KBM-7 (cell line): ENCODE results near the gene ODAM.
A peak's percentile ranks its signal among the peaks of the same experiment; 100 is the strongest.
"Not testable (repeated sequence)": the region's sequence is repeated elsewhere in the genome, so short reads cannot be mapped to it uniquely, and the experiment has no call there.

Source experiments
- DNase-seq: peaks from one replicate; pipeline ENCODE4 v3.0.0-alpha.2; 2015
- in situ Hi-C: fragments of 300-500 bp; cut with MboI; formaldehyde crosslinking; loops from 2 replicates; pipeline ENCODE4 v1.14.3; 2020; ENCODE audit warnings: low sequenced_read_pairs, low pct_unique_long_range_greater_than_20kb, mixed read lengths

ODAM gene, protein sequence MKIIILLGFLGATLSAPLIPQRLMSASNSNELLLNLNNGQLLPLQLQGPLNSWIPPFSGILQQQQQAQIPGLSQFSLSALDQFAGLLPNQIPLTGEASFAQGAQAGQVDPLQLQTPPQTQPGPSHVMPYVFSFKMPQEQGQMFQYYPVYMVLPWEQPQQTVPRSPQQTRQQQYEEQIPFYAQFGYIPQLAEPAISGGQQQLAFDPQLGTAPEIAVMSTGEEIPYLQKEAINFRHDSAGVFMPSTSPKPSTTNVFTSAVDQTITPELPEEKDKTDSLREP

DNA sequence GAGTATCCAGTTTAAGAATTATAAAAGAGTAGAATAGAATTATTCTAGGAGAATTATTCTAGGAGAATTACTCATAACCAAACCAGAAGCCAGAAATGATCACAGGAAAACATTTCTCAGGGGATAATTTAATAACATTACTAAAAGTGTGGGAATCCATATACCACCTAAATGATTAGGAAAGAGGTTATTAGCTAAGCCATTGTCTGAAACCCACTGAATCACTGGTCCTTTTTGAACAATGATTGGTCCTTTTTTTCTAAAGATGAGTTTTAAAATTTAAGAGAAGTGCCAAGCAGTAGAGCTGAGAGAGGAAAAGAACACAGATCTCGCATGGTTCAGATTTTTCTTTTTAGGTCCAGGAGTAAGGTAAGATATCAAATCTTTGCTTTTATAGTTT is at the start of gene ODAM:
Gene ODAM, plus strand, starts transcription at position 301 of the 400 bp plus-strand sequence. CDS start 819 bp downstream, outside the sequence.
- in situ Hi-C loops = no loop called here
- DNase-seq = no peak

DNA sequence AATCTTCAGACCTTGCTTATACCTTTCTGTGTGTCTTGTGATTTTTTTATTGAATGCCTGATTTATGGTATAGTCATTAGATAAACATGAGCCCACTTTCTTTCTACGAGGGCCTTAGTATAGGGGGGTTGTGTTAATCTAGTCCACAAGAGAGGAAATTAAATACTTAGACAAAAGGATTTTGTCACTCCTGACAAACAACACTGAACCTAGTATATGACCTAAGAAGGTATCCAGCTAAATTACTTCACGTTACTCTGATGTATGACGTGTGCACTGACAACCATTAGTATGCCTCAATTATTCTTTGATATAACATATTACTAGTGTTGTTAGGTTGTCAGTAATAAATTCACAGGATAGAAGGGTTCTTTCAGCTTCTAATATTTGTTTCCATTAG is 44.3 kb upstream of the ODAM start:
- no peak for DNase-seq
- in situ Hi-C loops = no loop called here

DNA sequence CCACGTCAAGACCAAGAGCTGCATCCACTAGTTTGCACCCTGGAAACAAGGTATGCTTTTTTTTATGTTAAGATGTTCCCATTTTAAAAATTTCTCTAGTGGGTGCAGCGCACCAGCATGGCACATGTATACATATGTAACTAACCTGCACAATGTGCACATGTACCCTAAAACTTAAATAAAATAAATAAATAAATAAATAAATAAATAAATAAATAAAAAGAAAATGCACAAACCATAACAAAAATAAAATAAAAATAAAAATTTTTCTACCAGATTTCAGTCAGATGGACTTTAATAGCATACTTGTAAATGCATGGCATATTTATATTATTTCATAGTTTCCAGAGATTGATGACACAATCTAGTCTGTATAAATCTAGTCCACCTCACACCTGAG is 43.4 kb upstream of the ODAM start:
- no peak for DNase-seq
- in situ Hi-C loops = no loop called here

DNA sequence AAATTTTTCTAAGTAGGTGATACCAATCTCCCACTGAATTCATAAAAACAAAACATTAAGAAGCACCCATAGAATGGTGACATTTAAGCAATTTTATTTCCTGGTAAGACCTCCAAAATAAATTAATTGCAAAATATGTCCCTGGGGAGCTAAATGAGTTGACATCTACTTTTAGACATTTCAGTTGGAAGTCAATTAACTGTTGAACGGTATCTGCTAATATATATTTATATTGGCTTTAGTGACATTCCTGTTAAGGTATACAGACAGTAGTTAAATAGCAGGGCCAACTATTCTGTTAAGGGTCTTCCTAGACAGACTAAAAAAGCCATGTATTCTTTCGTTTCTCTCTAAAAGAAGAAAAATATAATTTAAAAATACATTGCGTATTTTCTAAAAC is 41.6 kb upstream of the ODAM start, which contains the start of gene PRR27:
Gene PRR27, plus strand, starts transcription at position 301 of the 400 bp plus-strand sequence. CDS start 139 bp downstream, outside the sequence.
- in situ Hi-C loops = no loop called here
- DNase-seq = no peak

DNA sequence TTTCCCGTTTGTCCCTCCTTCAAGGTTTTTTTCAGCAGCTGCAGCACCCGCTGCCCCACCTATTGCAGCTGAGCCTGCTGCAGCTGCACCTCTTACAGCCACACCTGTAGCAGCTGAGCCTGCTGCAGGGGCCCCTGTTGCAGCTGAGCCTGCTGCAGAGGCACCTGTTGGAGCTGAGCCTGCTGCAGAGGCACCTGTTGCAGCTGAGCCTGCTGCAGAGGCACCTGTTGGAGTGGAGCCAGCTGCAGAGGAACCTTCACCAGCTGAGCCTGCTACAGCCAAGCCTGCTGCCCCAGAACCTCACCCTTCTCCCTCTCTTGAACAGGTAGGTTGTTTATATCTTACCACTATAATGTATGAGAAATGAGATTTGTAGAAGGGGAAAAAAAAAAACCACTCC is 36.9 kb upstream of the ODAM start:
- in situ Hi-C loops = no loop called here
- no peak for DNase-seq

DNA sequence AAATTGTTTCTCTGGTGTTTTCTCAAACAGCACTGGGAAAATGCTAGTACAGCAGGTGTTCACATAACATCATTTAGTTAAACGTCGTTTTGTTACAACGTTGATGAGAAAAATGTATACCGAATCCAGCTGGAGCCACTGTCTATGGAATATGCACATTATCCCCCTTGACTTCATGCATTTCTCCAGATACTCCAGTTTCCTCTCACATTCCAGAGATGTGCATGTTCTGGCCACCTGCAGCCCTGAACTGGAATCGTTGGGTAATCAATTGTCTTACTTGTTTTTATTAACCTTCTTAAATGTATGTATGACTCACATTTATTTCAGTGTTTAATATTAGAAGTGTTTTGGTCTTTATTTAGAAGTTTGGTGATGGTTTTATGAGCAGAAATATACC is 18.4 kb upstream of the ODAM start:
- in situ Hi-C loops = no loop called here
- DNase-seq = no peak

DNA sequence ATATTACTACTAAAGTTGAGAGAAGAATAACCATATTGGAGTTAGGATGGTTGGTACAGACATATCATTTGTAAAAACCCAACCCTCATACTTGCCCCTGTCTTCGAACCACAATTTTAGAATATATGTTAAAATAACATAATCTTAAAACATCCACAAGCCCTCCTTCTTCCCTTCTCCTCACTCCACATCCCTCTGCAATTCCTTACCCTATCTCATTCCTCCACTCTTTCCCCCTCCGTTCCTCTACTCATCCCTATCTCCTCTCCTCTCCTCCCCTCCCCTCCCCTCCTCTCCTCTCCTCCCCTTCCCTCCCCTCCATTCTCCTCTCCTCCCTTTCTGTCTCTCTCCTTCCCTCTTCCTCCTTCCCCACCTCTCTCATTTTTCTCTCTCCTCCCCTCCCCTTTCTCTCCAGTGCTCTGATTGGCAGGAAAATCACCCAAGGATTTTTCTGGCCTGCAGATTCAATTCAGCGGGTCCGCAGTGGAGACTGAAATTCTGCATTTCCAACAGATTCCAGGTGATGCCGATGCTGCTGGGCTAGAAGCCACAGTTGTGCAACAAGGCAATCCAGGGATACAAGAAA is 17.4 kb upstream of the ODAM start:
- no peak for DNase-seq
- in situ Hi-C loops = no loop called here

DNA sequence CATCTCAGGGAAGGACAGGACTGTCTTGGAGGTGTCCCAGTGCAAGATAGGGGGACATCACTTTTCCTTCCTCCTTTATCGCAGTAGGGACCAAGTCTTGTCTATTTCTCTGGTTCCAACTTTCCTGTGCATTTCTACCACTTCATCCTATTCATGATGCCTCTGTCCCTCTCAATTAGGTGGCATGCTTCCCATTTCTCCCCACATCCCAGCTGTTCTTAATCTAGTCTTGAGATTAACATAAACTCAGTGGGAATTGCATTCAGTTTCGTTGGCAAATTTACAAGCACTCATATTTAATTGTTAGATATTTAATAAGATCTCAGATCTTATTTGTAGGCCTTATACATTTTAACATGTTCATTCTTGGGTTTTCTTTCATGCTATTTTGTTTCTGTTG is 15.7 kb upstream of the ODAM start:
- DNase-seq = no peak
- in situ Hi-C loops = no loop called here

DNA sequence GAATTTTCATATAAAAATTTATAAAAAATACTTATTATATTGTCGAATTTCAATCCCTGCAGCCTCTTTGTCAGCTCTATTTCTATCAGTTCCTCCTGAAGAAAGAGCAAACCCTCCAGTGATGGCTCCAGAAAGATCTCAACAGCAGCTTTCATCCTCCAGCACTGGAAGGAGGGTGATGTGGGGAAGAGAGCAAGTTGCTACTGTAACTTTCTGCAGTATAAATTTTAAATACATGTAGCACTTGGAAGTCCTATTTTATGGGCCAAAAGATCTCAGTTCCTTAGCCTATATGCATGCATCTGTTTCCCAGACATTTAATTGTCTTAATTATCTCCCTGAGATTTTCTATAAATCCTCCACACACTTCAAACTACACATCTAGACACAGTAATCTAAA is 13.7 kb upstream of the ODAM start:
- DNase-seq = no peak
- in situ Hi-C loops = no loop called here

DNA sequence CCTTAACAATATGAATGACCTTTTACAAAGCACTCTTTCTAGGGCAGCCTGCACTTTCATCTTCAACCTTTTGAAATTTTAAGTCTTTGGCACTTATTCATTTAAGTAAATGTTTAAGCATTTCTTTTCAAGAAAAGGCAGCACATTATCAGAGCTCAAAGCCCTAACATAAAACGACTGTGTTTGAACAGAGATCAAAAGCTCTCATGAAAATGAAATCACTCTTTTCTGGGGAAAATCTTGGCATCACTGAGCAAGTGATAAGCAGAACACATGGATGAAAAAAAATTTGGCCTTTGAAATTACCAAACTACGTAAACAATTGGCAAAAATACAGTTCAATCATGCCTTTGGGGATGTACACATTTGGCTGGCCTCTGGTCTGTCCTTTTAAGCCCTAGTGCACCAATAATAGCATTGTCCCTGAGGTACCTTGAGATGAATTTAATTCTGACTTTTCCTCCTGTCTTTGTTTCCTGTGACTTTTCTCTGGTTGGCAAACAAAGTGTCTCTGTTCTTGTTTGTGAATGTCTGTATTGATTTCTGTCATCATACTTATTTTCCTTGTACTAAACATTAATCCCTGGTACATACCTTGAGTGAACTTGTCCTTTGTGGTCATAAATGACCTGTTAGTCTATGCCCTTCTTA is 12.9 kb upstream of the ODAM start:
- no peak for DNase-seq
- in situ Hi-C loops = no loop called here

DNA sequence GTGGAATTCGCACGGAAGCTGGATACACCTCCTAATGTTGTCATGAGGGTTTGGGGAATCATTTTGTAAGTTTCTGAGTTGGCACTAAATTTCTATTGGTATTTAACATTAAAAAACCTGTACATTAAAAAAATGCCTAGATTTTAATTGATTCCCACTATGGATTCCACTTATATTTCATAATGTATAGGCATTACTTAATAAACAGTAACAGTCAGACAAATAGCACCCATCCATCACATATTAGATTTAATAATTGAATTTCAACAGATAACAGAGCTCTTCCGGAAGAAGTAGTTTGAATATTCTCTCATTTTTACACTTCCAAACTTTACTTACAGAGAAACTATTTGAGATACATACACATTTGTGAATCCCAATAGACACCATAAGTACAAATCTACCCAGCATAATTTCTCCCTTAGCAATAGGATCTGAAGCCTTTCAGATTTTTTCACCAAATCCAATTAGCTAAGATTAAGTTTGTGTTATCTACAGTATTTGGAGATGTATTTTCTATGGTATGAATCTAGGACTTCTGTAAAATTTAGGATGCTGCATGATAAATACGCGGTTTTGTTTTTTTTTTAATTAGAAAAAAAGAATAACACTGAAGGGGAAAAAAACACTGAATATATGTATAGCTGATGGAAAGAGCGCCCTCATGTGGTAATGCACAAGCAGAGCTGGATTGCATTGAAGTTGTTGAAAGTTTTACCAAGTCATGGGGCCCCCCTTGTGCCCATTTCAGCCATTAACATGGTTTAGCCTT is 12.2 kb upstream of the ODAM start:
- in situ Hi-C loops = no loop called here
- peak; percentile 39 for DNase-seq

DNA sequence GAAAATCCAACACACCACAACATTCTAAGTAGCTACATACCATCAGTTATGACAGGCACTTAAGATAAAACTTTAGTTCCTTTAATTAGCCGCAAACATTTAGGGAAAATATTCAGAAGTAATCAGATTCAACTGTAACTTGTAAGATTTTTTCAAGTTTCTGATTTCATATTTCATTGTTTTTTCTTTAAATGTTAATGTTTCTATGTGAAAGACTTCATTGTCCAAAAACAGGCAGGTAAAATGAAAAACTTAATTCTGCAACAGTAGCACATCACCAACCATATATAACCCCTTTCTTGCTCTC is 11.6 kb upstream of the ODAM start:
- in situ Hi-C loops = no loop called here
- no peak for DNase-seq

DNA sequence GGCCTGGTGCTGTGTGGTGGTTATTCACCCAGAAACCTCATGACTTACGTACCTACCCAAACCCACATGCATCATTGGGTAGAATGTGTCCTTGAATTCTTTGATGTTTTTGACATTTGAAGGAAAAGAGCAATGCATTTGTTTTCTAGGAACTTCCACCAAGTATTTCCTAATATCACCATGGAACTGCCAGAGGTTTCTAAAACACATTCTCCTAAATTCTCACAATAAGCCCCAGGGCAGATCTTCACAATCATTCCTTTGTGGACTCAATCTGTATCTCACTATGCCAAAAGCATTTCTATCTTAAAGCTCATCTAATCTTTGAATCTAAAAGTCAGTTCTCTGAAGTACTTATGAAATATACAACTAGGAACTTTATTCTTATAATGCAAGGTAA is 8.3 kb upstream of the ODAM start:
- no peak for DNase-seq
- in situ Hi-C loops = no loop called here

DNA sequence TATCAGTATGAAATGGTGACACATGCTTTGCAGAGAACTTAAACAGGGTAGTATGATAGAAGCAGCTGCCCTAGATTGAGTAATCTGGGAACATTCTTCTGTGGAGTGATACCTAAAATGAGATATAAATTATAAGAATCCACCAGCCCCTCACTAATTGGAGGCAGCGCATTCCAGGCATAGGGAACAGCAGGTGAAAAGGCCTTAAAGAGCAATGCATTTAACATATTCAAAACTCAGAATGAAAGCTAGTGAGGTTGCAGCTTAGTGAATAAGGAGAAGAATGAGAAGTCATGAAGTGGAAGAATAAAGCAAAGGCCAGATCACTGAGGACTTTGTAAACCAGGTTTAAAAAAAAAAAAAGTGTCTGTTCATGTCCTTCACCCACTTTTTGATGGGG is 4.9 kb upstream of the ODAM start:
- no peak for DNase-seq
- in situ Hi-C loops = no loop called here

DNA sequence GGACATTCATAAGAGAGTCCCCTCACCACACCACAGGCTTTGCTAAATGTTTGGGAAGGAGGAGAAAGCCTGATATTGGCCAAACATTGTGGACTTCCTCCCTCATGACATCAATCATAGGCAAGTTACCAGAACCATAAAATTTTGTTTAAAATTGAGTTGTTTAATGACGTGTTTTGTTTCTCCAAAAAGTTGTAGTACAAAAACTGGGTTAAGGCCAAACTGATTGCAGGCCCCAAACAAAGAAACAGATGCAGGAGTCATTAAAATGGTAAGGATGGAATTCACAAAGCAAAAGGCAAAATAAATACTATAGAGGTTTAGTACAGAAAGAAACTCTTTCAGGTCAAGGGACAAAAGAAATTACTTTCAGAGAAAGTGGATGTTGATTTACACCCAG is 3.9 kb upstream of the ODAM start:
- DNase-seq = no peak
- in situ Hi-C loops = no loop called here

DNA sequence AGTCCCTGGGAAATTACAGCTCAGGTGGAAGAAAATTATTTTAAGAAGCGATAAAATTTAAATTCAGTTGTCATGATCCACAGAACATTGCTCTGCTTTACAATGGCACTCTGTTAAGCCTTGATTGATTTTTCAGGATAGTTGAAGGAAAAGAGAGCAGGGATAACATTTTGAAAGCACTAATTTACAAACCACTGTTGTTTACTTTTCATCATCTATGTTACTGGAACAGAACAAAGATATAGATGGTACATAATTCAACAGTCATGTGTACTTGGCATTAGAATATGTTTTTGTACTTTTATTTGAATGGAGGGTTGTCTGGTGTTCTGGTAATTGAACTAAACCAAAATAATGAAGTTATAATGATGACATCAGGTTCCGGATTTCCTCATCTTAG is 2.6 kb upstream of the ODAM start:
- no peak for DNase-seq
- in situ Hi-C loops = no loop called here

DNA sequence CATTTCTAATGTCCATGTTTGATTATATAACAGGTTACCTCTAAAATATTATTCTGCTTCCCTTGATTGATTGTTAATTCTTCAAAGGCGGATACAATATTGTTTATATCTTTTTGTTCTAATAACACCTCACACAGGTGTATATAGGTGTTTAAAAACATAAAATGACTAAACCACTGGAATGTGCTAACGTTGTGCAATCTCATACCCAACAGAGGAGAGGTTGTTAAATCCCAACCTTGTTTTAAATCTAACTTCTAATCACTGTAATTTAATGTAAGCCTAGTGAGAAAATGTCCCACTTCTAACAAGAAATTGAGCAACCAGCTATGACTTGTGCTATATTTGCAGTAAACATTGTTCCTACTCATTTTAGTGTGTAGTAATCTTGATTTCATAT is 1.3 kb downstream of the ODAM start:
- in situ Hi-C loops = no loop called here
- no peak for DNase-seq

DNA sequence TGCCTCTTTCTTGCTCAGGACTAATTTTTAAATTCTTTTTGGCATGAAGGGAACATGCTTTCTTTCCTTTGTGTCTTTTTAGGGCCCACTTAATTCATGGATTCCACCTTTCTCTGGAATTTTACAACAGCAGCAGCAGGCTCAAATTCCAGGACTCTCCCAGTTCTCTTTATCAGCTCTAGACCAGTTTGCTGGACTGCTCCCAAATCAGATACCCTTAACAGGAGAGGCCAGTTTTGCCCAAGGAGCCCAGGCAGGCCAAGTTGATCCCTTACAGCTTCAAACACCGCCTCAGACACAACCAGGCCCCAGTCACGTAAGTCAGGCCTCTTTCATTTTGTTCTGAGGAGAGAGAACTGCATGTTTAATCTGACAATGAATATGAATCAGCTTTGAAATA is 2.3 kb downstream of the ODAM start:
- DNase-seq = no peak
- in situ Hi-C loops = no loop called here

DNA sequence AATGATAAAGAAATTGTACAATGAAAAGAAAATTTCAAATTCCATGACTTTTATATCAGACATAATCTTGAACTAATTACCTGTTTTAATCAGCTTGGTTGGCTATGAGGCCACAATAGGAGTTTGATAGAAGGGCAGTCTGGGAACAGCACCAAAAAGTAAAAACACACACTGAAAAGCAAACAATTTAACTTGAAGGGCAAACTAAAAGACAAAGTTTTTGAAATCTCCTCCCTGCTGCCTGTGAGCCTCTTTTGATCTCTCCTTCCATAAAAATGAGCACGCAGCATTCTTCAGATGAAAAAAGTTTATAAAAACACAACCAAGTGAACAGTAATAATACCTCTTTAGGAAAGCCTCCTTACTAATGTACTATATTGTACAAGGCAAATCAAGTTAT is 8.1 kb downstream of the ODAM start:
- no peak for DNase-seq
- in situ Hi-C loops = no loop called here

DNA sequence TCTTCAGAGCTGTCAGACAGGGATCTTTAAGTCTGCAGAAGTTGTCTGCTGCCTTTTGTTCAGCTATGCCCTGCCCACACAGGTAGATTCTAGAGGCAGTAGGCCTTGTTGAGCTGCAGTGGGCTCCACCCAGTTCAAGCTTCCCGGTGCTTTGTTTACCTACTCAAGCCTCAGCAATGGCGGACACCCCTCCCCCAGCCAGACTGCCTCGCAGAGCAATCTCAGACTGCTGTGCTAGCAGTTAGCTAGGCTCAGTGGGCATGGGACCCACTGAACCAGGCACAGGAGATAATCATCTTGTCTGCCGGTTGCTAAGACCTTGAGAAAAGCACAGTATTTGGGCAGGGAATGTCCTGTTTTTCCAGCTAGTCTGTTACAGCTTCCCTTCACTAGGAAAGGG is 17.2 kb downstream of the ODAM start:
- DNase-seq, in situ Hi-C loops: not testable (repeated sequence)
